Muscle layer of duodenum (tissue), 2 donors: Measurements from ENCODE around the gene CALHM5.

Source experiments
- H3K27ac ChIP-seq: one replicate; pipeline ENCODE4 v1.7.0; 2013; ENCODE audit warnings: mild to moderate bottlenecking, low read length
- H3K27me3 ChIP-seq: one replicate; pipeline ENCODE4 v1.7.0; 2013; ENCODE audit warnings: low read depth, mild to moderate bottlenecking, control low read depth, low read length
- H3K36me3 ChIP-seq, 2 donors: one replicate each; pipeline ENCODE4 v1.7.0; 2013; ENCODE audit warnings: low read length in 2 of 2, control low read depth in 1 of 2, mild to moderate bottlenecking in 1 of 2; ENCODE audit not compliant: insufficient read depth in 2 of 2, control insufficient read depth in 1 of 2
- H3K4me1 ChIP-seq, 2 donors: one replicate each; pipeline ENCODE4 v1.7.0; 2013; ENCODE audit warnings: low read length in 2 of 2, mild to moderate bottlenecking in 2 of 2, control low read depth in 1 of 2, moderate library complexity in 1 of 2; ENCODE audit not compliant: insufficient read depth in 2 of 2, control insufficient read depth in 1 of 2
- H3K4me3 ChIP-seq, 2 donors: one replicate each; pipeline ENCODE4 v1.7.0; 2013; ENCODE audit warnings: low read length in 2 of 2, low read depth in 1 of 2, mild to moderate bottlenecking in 1 of 2
- H3K9me3 ChIP-seq, 2 donors: one replicate each; pipeline ENCODE4 v1.7.0; 2013; ENCODE audit warnings: low read length in 2 of 2, control low read depth in 1 of 2, mild to moderate bottlenecking in 1 of 2; ENCODE audit not compliant: control insufficient read depth in 1 of 2
- donor health status: healthy.

CALHM5 gene

GRCh38 chr6:116556814-116557415, 45.5 kb downstream of the CALHM5 start:
- no peak overlapping the region for H3K27ac ChIP-seq

GRCh38 chr6:116557893-116558292, 46.5 kb downstream of the CALHM5 start:
- Histone ChIP-seq H3K9me3 (no peaks in the 10 kb centered on the region), H3K27ac (no peak overlapping the region), H3K27me3 (no peaks in the 10 kb centered on the region), H3K4me1 (peaks cover 0 to 3% of the 10 kb centered on the region in 2 donors), H3K4me3 (no peak overlapping the region), H3K36me3 (no peaks in the 10 kb centered on the region)

More at GRCh38 chr6:116556814-116557415, 45.5 kb downstream of the CALHM5 start:
- Histone ChIP-seq H3K36me3 (no peaks in the 10 kb centered on the region), H3K4me3 (no peak overlapping the region), H3K9me3 (no peaks in the 10 kb centered on the region), H3K4me1 (peaks cover 0 to 3% of the 10 kb centered on the region in 2 donors), H3K27me3 (no peaks in the 10 kb centered on the region)

GRCh38 chr6:116560130-116560529, 48.7 kb downstream of the CALHM5 start:
- Histone ChIP-seq H3K27ac (no peak overlapping the region), H3K4me1 (peaks cover 0 to 3% of the 10 kb centered on the region in 2 donors), H3K9me3 (no peaks in the 10 kb centered on the region), H3K4me3 (no peak overlapping the region), H3K27me3 (no peaks in the 10 kb centered on the region), H3K36me3 (no peaks in the 10 kb centered on the region)

GRCh38 chr6:116561377-116562018, 50.1 kb downstream of the CALHM5 start:
- Histone ChIP-seq H3K4me1 (peaks cover 0 to 3% of the 10 kb centered on the region in 2 donors), H3K36me3 (no peaks in the 10 kb centered on the region), H3K4me3 (peak overlapping the region in 1 of 2 donors; percentile 30), H3K9me3 (no peaks in the 10 kb centered on the region), H3K27ac (no peak overlapping the region), H3K27me3 (no peaks in the 10 kb centered on the region)

GRCh38 chr6:116562019-116562403, 50.6 kb downstream of the CALHM5 start:
- H3K4me1 ChIP-seq, result peaks cover 0 to 3% of the 10 kb centered on the region in 2 donors
- no peaks in the 10 kb centered on the region for H3K27me3 ChIP-seq
- H3K27ac ChIP-seq, result no peak overlapping the region
- no peak overlapping the region for H3K4me3 ChIP-seq
- H3K9me3 ChIP-seq, result no peaks in the 10 kb centered on the region
- H3K36me3 ChIP-seq, result no peaks in the 10 kb centered on the region

- peaks cover 0 to 2% of the 10 kb centered on the region in 2 donors for H3K4me1 ChIP-seq
- H3K36me3 ChIP-seq, result no peaks in the 10 kb centered on the region
- no peak overlapping the region for H3K4me3 ChIP-seq
- no peaks in the 10 kb centered on the region for H3K27me3 ChIP-seq
- no peak overlapping the region for H3K27ac ChIP-seq
- no peaks in the 10 kb centered on the region for H3K9me3 ChIP-seq
Observed at GRCh38 chr6:116562614-116563013, 51.2 kb downstream of the CALHM5 start.

- Histone ChIP-seq H3K27me3 (no peaks in the 10 kb centered on the region), H3K9me3 (no peaks in the 10 kb centered on the region), H3K36me3 (no peaks in the 10 kb centered on the region), H3K4me3 (no peak overlapping the region), H3K27ac (no peak overlapping the region), H3K4me1 (no peaks in the 10 kb centered on the region)
Observed at GRCh38 chr6:116563830-116564229, 52.4 kb downstream of the CALHM5 start.

GRCh38 chr6:116564311-116564710, 52.9 kb downstream of the CALHM5 start:
- Histone ChIP-seq H3K4me3 (no peak overlapping the region), H3K4me1 (no peaks in the 10 kb centered on the region), H3K27me3 (no peaks in the 10 kb centered on the region), H3K9me3 (no peaks in the 10 kb centered on the region), H3K36me3 (no peaks in the 10 kb centered on the region), H3K27ac (no peak overlapping the region)

GRCh38 chr6:116564921-116565872, 53.8 kb downstream of the CALHM5 start:
- H3K36me3 ChIP-seq, result no peaks in the 10 kb centered on the region
- H3K9me3 ChIP-seq, result no peaks in the 10 kb centered on the region
- H3K4me1 ChIP-seq, result peaks cover 0 to 6% of the 10 kb centered on the region in 2 donors
- H3K27ac ChIP-seq, result no peak overlapping the region
- H3K27me3 ChIP-seq, result no peaks in the 10 kb centered on the region
- peak overlapping the region; percentile 27 to 41 for H3K4me3 ChIP-seq

GRCh38 chr6:116568111-116568510, 56.7 kb downstream of the CALHM5 start:
- Histone ChIP-seq H3K4me1 (peaks cover 7 to 16% of the 10 kb centered on the region in 2 donors), H3K27ac (no peak overlapping the region), H3K27me3 (no peaks in the 10 kb centered on the region), H3K9me3 (no peaks in the 10 kb centered on the region), H3K36me3 (peaks cover 0 to 5% of the 10 kb centered on the region in 2 donors), H3K4me3 (no peak overlapping the region)
